Measurements from ENCODE around the gene ZNF827.
A peak's percentile ranks its signal among the peaks of the same experiment; 100 is the strongest.

The ZNF827 gene

DNA sequence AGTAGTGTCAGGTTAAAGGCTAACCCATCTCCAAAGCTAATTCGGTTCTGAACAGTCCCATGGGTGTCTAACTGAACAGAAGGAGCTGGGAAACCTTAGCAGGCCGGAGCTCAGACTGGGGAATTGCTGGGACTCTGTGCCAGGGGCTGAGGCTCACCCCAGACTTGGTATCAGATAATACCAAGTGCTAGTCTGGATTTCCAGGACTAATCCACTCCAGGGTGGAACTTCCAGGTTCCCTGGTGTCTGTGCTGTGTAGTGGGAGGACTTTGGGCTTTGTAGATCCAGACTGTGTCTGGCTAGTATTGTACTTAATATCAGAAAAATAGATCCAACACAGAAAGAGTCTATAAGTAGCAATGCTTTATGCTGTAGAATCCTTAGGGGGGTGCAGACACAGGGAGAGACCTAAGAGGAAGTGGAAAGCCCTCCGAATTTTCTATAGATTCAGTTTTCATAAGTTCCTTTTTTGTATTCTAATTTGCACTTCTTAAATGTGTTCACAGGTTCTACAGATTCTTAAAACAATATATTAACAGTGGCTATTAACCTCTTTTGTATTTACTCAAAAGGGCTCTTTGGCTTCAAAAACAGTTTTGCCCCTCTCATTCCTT is 4.1 kb downstream of the ZNF827 start:
- no peak for DNase-seq

- DNase-seq: peak; percentile 24
Measured at GRCh38 chr4:145933134-145933533, 5.5 kb downstream of the ZNF827 start.

- DNase-seq: no peak
Measured at GRCh38 chr4:145931403-145931802, 7.2 kb downstream of the ZNF827 start.

- peak; percentile 19 for DNase-seq
Measured at GRCh38 chr4:145930592-145930991, 8.0 kb downstream of the ZNF827 start.

DNA sequence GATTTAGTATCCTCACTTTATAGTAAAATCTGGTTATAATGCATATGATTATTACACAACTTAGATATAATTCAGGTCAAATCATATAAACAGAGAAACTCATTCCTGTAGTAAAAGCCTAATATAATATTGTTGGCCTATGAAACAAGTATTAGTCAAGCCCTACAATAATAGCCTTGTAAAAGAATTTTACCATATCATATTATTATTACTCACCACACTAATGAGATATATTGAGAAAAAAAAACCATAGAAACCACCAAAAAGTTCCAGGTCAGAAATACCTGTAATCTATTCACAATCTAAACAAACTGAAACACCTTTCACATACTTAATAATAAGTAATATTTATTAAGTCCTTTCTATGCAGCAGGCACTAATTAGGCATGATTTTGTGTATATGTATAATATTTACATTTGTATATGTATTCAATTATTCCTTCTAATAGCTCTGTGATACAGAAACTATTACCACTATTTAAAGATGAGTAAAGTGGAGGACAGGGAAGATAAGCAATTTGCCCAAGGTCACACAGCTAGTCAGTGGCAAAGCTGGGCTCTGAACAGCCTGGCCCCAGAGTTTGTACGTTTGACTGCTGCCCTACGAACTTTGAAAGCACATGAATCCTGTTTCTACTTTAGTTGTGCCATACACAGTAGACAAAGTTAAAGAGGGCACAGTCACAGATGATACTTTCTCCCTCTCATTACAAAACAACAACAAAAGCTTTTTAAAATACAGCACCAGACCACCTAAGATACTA is 9.0 kb downstream of the ZNF827 start:
- DNase-seq: no peak

GRCh38 chr4:145928748-145929147 is 9.9 kb downstream of the ZNF827 start:
- DNase-seq: no peak

DNA sequence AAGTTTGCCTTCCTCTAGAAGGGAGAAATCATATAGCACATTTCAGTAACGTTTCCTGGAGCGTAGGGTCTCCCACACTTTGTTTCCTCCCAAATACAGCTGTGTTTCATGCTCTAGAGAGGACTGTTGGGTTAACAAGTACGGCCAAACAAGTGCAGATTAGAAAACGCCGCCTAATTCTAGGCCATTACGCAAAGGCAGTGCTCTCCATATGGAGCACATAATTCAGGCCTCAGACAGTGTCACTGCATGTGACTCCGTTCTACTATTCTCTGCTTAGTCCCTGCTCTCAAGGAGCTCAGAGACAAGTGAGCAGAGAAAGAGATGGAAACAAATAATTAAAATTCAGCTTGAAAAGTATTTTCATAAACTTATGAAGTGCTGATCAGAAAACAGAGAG is 11.6 kb downstream of the ZNF827 start:
- no peak for DNase-seq

DNA sequence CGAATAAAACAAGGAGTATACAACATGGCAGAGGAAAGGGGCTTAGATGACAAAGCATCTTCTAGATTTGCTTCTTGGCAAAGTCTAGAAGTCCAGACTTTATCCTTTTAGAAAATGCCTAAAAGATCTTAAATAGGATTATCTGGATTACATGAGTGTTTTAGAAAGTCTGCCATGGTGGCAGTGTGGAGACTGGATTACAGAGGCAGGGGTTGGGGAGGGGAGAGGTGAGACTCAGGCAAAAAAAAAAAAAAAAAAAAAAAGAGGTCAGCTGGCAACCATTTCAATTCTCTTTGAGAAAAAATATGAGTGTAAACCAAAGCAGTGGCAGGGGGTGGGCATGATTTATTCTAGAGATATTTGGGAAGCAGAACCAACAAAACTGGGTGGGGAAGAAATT is 17.4 kb downstream of the ZNF827 start:
- no peak for DNase-seq

DNA sequence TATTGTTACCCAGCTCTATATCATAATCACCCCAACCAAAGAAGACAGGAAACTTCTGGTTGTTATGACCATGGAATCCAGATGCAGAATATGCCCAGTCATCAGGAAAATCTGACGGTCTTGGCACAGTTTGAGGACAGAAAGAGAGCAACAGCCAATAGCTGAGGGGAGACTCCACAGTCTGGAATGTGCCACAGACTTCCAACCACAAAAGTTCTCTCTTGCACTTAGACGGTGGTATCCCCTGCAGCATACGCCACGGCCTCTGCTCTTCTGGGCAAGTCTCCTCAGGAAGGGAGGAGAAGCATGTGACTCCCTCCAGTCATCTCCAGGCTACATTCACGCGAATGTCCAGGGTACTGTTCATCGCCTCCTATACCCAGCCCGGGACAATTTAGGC is 18.4 kb downstream of the ZNF827 start:
- DNase-seq: peak; percentile 93

GRCh38 chr4:145912376-145912775 is 26.2 kb downstream of the ZNF827 start:
- no peak for DNase-seq

- no peak for DNase-seq
Measured at GRCh38 chr4:145909773-145910172, 28.9 kb downstream of the ZNF827 start.

- peak; percentile 38 for DNase-seq
Measured at GRCh38 chr4:145909281-145909715, 29.3 kb downstream of the ZNF827 start.

DNA sequence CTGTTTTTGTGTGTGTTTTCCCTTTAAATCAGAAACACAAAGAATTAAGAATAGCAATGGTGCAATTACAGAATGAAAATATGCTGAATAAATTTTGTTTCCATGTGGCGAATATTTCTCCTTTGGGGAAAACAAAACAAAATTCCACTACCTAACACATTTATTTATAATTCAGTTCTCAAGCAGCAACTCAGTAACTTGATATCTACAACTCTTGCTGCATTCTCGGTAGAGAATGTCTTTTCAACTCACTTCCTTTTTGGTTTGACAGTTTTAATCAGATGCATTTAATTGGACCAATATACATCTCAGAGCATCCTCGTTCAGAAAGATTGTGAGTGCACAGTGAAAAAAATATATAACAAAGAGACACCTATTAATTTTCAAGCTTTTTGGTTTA is 30.8 kb downstream of the ZNF827 start:
- DNase-seq: no peak

DNA sequence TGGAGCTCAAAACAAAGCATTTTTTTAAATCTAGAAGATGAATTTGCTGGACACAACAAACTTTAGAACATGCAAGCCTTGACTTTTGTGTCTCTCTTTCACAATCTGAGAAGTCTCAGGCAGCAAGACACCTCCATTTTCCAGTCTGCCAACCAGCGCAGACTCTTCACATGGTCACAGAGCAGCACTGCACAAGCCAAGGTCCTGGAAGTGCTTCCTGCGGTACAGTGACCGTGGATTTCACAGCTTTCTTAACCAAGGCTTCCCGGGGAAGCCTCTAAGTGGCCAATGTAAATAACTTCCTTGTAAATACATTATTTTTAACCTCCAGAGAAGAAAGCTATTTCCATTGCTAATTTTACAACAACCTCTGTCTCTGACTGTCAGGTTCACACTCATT is 31.2 kb downstream of the ZNF827 start:
- no peak for DNase-seq

- DNase-seq: no peak
Measured at GRCh38 chr4:145904413-145905177, 34.0 kb downstream of the ZNF827 start.

DNA sequence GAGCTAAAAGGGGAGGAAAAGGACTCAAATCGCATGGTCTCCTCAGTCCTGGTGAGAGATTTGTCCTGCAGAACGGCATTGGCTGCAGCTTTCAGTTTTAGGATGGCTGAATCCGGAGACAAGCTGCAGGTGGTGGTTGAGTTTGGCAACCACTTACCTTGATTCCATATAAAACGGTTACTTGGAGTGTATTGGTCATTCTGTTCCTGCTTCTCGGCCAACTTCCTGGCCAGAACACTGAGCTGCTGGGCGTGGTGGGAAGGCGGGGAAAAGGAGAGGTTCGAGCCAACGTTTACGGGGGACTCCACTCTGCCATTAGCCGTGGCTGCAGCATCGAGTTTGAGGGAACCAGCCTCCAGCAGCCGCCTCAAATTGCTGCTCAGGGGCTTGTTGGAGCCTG is 36.1 kb downstream of the ZNF827 start:
- DNase-seq: no peak

DNA sequence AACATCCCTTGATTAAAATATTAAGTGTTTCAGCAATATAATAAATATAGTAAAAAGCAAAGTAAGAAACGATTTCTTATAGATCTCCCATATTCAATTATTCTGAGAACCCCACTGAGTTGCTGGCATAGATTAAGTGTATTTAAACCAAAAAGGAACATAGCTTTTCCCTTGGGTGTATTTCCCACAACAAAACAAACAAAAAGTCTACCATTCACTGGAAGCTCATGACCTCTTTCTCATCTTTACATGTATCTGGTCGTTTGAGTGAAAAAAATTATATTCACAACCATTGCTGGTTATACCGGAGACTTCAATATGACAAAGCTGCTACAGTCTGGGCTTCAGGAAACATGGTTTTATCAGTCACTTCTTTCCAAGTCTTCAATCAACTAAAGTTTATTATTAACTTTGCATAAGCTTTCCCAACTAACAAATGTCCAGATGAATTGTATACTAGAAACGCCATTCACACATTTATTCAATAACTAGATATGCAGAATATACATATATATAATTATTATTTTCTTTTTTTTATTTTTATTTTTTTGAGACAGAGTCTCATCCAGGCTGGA is 38.6 kb downstream of the ZNF827 start:
- no peak for DNase-seq

DNA sequence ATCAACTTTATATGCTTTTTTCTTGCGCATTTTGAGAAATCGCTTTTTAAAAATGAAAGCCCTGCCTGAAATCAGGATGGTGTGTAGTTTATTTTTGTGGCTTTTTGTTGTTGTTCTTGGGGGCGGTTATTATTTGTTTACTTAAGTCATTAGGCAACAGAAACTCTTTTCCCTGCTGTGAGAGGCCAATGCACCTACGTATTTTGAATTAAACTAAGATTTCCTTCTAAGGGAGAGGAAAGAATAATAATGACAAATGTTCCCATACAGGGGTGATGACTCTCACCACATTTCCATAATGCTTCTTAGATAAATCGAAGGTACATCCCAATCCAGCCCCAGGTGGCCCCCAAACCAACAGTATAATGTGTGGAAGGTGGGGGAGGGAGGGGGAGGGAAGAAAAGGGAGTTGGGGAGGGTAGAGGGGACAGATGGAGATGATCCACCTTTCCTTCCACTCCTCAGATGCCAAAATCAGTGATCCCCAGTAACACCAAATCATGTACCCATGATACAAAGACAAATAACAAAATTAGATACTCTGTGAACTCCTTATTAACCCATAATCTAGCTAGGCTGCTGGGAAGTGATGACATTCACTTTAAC is 39.6 kb downstream of the ZNF827 start:
- DNase-seq: no peak

DNA sequence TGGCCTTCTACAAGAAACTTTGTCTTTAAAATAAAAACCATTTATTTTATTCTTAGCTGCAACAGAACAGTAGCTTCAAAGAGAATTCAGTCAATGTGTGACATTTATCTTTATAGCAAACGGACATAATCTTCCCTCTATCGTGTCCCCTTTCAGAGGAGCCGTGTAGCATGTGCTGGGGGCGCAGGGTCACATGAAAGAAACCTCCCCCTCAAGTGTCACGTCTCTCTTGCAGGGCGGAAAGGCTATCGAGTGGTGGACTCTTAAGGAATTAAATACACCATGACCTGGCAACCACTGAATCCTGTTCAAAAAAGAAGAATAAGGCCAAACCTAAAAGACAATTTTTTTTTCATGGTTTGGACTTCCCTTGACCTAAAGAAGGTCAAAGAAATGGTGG is 40.2 kb downstream of the ZNF827 start:
- no peak for DNase-seq

DNA sequence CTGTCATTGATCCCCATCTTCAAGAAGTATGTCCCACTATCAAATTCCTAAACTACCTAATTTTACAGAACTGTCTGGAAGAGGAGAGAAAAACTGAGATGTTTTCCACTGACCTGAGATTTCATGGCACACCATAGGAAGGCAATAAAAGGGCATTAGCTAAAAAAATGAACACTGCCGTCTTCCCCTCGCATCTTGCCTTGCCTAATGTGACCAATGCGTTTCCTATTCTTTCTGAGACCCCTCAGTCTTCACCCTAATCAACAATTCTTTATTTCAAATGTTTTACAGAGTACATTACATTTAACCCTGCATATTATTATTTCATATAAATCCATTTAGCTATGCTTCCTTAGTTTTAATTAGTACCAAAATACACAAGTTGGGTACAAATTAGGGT is 43.6 kb downstream of the ZNF827 start:
- no peak for DNase-seq

DNA sequence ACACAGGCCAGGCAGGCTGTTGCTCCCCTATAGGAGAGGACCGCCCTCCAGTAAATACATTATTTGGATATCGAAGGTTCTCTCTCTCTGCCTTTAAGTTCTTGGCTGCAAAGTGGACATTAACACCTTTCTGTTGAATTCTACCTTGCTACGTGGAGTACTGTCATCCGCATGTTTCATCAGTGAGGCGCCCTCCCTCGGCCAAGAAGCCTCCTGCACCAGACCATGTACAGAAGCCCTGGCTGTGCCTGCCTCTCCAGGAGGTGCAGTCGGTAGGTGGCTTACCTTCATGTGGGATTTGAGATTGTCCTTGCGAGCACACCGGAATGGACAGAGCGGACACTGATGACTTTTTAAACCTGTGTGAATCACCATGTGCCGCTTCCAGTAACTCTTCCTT is 46.7 kb downstream of the ZNF827 start:
- no peak for DNase-seq

DNA sequence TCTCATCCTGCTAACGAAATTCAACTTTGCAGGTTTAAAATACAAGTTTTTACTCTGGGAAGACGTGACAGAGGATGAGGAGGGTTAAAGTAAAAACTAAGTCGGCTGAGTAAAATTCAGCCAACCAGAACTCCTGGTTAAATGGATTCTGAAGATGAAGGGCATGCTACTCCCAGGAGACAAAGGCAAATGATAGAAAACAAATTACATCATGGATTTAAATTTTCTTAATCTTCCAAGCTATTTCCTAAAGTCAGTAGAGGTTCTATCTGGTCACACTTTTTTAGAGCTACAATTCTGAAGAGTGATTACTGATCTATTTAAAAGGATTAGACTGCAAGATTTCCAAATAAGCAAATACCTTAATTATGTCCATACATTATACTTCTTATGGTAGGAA is 47.9 kb downstream of the ZNF827 start:
- DNase-seq: no peak

GRCh38 chr4:145888393-145888792 is 50.2 kb downstream of the ZNF827 start:
- no peak for DNase-seq

All from fibroblast of skin of right quadriceps (primary cell).